Activated naive CD8-positive, alpha-beta T cell treated with anti-CD3 and anti-CD28 coated beads, Interleukin-2, amount 10 ng/mL, durations not matched to agents 7 days and 5 days (primary cell): ENCODE measurements around the gene ZBTB38. TPM values are rescaled to one million over a fixed set of nuclear protein-coding genes. Genes with fewer than 3 reads are reported as not detected.

Experiments
- ATAC-seq: fragments of 150-1000 bp; cut with Tn5 transposase; one replicate; pipeline ENCODE4 v1.10.0; 2021; ENCODE audit warnings: low read depth, moderate library complexity
- POLR2A ChIA-PET: fragments of 350-600 bp; sonication (Branson Sonifier 250); formaldehyde crosslinking; loops from one replicate; lab custom pipeline; 2021; ENCODE audit warnings: antibody characterized with exemption; lab: Charles Lee
- DNase-seq: peaks from one replicate; pipeline ENCODE4 v3.0.0; 2021
- H3K27ac Mint-ChIP-seq: one replicate; pipeline ENCODE4 v1.8.0; 2022; ENCODE audit warnings: mild to moderate bottlenecking, mixed read lengths
- H3K27me3 Mint-ChIP-seq: one replicate; pipeline ENCODE4 v1.8.0; 2022; ENCODE audit warnings: mild to moderate bottlenecking, moderate library complexity, mixed read lengths
- H3K36me3 Mint-ChIP-seq: one replicate; pipeline ENCODE4 v1.8.0; 2021; ENCODE audit warnings: mild to moderate bottlenecking, mixed read lengths
- H3K4me1 Mint-ChIP-seq: one replicate; pipeline ENCODE4 v1.8.0; 2021; ENCODE audit warnings: mixed read lengths
- H3K4me3 Mint-ChIP-seq: one replicate; pipeline ENCODE4 v1.8.0; 2022; ENCODE audit warnings: mild to moderate bottlenecking, moderate library complexity, mixed read lengths
- H3K9me3 Mint-ChIP-seq: one replicate; pipeline ENCODE4 v1.8.0; 2021; ENCODE audit warnings: mixed read lengths
- total RNA-seq, 2 experiments: library from RNA; stranded (reverse); gene quantifications; one replicate each; pipeline ENCODE4 v1.2.3, GENCODE V29; 2021

ZBTB38 gene
- total RNA-seq, 2 experiments from 2014 or later = 50.1 to 55.1 TPM

DNA sequence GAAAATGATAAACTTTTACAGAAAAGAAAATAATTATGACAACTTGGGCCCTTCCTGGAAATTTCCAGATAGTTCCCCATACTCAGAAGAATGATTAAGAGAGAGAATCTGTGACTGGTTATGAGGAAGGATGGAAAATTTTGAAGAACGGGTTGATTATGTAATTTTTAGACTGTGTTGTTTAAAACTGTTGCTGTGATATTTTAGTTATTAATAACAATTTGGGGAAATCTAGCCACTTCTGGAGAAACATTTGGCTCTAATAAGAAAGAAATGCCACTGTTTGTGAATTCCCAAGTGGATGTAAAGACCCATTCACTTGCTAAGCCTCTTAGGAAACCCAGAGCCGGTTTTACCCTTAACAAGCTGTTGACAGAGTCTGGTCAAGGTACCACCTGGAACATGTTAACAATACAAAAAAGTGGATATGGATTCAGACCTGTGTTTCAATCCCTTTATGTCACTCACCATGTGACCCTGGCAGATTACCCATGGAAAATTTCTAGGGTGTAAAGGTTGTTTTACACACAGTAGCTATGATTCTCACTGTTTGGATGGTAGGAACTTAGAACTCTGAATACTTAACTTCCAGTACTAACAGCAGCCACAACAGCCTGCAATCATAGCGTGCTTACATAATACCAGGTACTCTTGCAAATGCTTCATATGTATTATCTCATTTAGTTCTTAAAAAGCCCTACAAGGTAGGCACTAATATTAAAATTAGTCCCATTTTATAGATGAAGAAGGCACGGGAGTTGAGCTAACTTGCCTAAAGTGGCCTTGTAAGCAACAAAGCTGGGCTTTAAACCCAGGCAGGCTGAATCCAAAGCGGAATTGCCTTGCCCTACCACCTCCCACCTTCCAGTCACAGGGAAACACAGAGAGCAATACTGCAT, 32.0 kb downstream of the ZBTB38 start:
- H3K27ac Mint-ChIP-seq = no peak overlapping the region
- H3K36me3 Mint-ChIP-seq = peaks cover 9% of the 10 kb centered on the region
- no peaks in the 10 kb centered on the region for H3K27me3 Mint-ChIP-seq
- peaks cover 3% of the 10 kb centered on the region for H3K9me3 Mint-ChIP-seq
- peaks cover 12% of the 10 kb centered on the region for H3K4me1 Mint-ChIP-seq
- POLR2A ChIA-PET = interaction anchor here (1.9 kb wide), 1 partner anchor 11 kb away, joined by 16 read pairs; no protein-coding TSS in a partner anchor
- no peak for ATAC-seq
- H3K4me3 Mint-ChIP-seq = no peak overlapping the region
- DNase-seq = no peak

DNA sequence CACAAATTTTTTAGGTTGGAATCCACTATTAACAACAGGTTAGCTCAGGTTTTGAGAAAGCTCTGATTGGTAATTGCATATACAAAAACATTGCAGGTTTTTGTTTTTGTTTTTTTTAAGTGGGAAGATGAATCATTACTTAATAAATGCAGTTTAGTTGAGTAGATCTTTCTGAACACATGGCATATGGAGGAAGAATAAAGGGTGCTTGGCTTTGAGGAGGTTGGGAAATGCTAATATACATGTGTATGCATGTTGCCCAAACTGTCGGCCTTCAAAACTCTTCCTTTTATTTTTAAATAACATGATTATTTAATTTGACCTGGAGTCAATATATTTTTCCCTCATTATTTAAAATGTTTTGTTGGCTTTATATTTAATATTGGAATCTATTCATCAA, 32.8 kb downstream of the ZBTB38 start:
- H3K27me3 Mint-ChIP-seq = no peaks in the 10 kb centered on the region
- peaks cover 14% of the 10 kb centered on the region for H3K36me3 Mint-ChIP-seq
- ATAC-seq (no peak), DNase-seq (no peak)
- peaks cover 3% of the 10 kb centered on the region for H3K9me3 Mint-ChIP-seq
- H3K27ac Mint-ChIP-seq = no peak overlapping the region
- peak overlapping the region; percentile 34 for H3K4me3 Mint-ChIP-seq
- peaks cover 14% of the 10 kb centered on the region for H3K4me1 Mint-ChIP-seq
- POLR2A ChIA-PET = interaction anchor here (0.6 to 1.9 kb wide), 2 partner anchors 11 to 87 kb away, joined by 4 to 16 read pairs; no protein-coding TSS in a partner anchor

DNA sequence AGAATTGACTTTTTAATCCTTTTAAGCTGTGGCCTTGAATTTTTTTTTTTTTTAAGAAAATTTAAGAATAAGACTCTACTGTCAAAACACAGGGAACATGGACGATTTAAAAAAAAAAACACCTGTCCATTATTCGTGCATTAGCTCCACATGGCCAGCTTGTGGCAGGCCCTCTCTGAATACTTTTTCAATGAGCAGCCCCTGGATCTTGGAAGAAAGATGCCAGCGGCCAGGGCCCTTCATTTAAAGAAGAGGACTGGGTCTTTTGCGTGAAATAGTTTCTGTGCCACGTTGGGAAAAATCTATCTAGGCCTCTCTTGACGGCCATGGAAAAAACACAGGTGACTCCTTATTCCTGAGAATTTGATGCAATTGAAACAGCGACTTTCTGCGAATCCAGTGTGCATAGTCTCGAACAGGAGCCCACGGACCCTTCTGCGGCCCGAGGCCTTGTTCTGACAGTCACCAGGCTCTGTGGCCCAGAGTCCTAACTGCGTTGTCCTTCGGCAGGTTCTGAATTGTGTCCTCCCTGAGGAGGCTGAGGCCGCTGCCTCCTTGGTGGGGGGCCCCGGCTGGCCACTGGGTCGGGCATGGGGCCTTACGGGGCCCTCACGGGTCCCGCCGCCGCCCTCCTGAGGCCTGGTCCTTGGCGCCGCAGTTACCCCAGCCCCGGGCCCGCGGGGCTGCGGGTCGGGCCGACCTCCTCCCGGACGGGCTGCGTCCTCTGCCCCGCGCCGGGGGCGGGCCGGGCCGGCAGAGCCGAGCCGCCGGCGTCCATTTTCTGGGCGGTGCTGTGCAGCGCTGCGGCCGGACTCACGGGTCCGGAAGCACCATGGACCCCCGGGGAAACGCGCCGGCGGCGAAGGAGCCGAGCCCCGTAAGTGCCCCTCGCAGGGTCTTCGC, 33.5 kb downstream of the ZBTB38 start:
- Mint-ChIP-seq H3K9me3 (no peaks in the 10 kb centered on the region), H3K4me1 (peaks cover 14% of the 10 kb centered on the region), H3K4me3 (peak overlapping the region; percentile 71), H3K36me3 (peaks cover 20% of the 10 kb centered on the region), H3K27me3 (no peaks in the 10 kb centered on the region), H3K27ac (peak overlapping the region; percentile 74)
- POLR2A ChIA-PET = interaction anchor here (0.6 to 2.5 kb wide), 4 partner anchors 9 to 86 kb away, joined by 4 to 22 read pairs (median 10); no protein-coding TSS in a partner anchor
- peak; percentile 77 for DNase-seq
- ATAC-seq = peak; percentile 87

- DNase-seq (peak; percentile 71), ATAC-seq (peak; percentile 72)
- peaks cover 23% of the 10 kb centered on the region for H3K36me3 Mint-ChIP-seq
- H3K27ac Mint-ChIP-seq = peak overlapping the region; percentile 73
- H3K27me3 Mint-ChIP-seq = no peaks in the 10 kb centered on the region
- H3K4me3 Mint-ChIP-seq = peak overlapping the region; percentile 86
- POLR2A ChIA-PET = interaction anchor here (0.6 to 2.5 kb wide), 4 partner anchors 8 to 328 kb away, joined by 3 to 22 read pairs (median 4); no protein-coding TSS in a partner anchor
- H3K9me3 Mint-ChIP-seq = no peaks in the 10 kb centered on the region
- H3K4me1 Mint-ChIP-seq = peaks cover 14% of the 10 kb centered on the region
These were observed 34.3 kb downstream of the ZBTB38 start for GRCh38 chr3:141402476-141403171.

DNA sequence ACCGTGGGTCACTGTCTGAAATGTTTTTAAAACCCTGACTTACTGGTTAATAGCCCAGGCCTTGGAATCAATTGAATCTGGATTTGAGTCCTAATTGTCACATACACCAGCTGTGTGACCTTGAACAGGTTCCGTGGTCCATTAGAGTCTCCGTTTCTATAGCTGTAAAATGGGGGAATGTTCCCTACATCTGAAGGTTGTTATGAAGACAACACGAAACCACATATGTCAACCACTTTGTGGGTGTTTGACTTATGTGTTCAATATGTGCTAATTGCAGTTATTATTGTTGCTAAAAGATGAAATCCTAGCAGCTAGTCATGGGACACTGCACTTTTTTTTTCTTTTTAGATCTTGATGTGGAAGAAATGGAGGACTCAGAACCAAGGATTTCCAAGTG, 35.3 kb downstream of the ZBTB38 start:
- Mint-ChIP-seq H3K4me3 (peak overlapping the region; percentile 14), H3K27ac (no peak overlapping the region), H3K36me3 (peaks cover 28% of the 10 kb centered on the region), H3K9me3 (no peaks in the 10 kb centered on the region), H3K27me3 (no peaks in the 10 kb centered on the region), H3K4me1 (peaks cover 14% of the 10 kb centered on the region)
- ATAC-seq (no peak), DNase-seq (no peak)
- POLR2A ChIA-PET = interaction anchor here (0.6 to 2.5 kb wide), 3 partner anchors 9 to 32 kb away, joined by 3 to 22 read pairs (median 4); no protein-coding TSS in a partner anchor

DNA sequence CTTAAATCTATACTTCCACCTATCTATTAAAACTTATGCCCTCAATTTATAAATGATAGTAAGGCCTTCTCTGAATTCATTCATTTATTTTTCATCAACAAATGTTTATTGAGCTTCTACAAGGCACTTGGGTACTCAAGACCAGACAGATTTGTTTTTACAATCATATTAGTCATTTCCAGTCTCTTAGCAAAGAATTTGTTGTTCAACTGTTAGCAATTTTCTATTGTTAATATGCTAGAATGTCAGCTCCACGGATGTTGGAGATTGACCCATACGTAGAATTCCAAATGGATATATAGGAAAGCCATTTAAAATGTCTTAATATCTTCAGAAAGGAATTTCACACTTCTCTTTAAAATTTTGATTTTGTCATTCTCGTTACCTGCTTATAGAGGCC, 36.7 kb downstream of the ZBTB38 start:
- no peak overlapping the region for H3K27ac Mint-ChIP-seq

GRCh38 chr3:141405591-141405990, 37.3 kb downstream of the ZBTB38 start:
- no peak overlapping the region for H3K27ac Mint-ChIP-seq

More for the DNA sequence above, 36.7 kb downstream of the ZBTB38 start:
- no peaks in the 10 kb centered on the region for H3K9me3 Mint-ChIP-seq
- peaks cover 18% of the 10 kb centered on the region for H3K4me1 Mint-ChIP-seq
- ATAC-seq = no peak
- H3K4me3 Mint-ChIP-seq = no peak overlapping the region
- H3K36me3 Mint-ChIP-seq = peaks cover 31% of the 10 kb centered on the region
- DNase-seq = no peak
- no peaks in the 10 kb centered on the region for H3K27me3 Mint-ChIP-seq
- POLR2A ChIA-PET = interaction anchor here (1.5 kb wide), 1 partner anchor 93 kb away, joined by 3 read pairs; no protein-coding TSS in a partner anchor

DNA sequence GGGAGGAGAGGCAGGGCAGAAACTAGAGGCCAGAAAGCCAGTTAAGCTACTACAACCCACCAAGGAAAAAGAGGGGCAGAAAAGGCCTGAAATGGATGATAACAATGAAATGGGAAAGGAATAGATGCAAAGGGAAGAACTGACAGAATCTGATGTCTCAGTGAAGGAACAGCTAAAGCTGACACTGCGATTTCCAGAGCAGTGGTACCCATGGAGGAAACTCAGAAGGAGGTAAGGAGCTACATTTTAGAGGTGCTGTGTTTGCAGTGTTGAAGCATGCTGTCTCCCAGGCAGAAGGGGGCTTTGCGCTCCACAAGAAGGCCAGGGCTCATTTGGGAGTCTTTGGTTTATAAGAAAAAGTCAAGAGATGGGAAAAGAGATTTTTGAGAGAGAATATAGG, 38.0 kb downstream of the ZBTB38 start:
- Mint-ChIP-seq H3K27me3 (no peaks in the 10 kb centered on the region), H3K36me3 (peaks cover 31% of the 10 kb centered on the region), H3K9me3 (no peaks in the 10 kb centered on the region), H3K4me3 (no peak overlapping the region), H3K4me1 (peaks cover 28% of the 10 kb centered on the region), H3K27ac (no peak overlapping the region)
- POLR2A ChIA-PET = no interaction called here
- DNase-seq = no peak
- ATAC-seq = no peak

More at GRCh38 chr3:141405591-141405990, 37.3 kb downstream of the ZBTB38 start:
- POLR2A ChIA-PET = interaction anchor here (1.5 kb wide), 1 partner anchor 94 kb away, joined by 3 read pairs; no protein-coding TSS in a partner anchor
- Mint-ChIP-seq H3K4me3 (no peak overlapping the region), H3K27me3 (no peaks in the 10 kb centered on the region), H3K9me3 (no peaks in the 10 kb centered on the region), H3K36me3 (peaks cover 31% of the 10 kb centered on the region), H3K4me1 (peaks cover 23% of the 10 kb centered on the region)
- DNase-seq (no peak), ATAC-seq (no peak)

DNA sequence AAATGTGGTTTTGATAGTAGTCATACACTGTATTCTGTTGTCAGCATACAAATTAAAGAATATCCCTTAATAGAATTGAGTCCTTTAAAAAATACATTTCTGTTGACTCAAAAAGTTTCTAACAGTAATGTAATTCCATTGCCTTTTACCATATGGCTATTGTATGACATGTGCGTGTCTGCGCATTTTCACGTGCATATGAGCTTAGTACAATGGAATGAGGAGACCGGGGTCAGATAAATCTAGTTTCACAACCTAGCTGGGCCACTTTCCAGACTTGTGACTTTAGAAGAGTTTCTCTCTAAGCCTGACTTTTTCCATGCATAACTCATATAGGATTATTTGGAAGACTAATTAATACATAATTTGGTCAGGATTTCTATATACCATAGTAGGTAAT, 38.7 kb downstream of the ZBTB38 start:
- no peaks in the 10 kb centered on the region for H3K9me3 Mint-ChIP-seq
- no peak overlapping the region for H3K4me3 Mint-ChIP-seq
- POLR2A ChIA-PET = interaction anchor here (0.6 kb wide), 1 partner anchor 35 kb away, joined by 3 read pairs; no protein-coding TSS in a partner anchor
- ATAC-seq = no peak
- no peaks in the 10 kb centered on the region for H3K27me3 Mint-ChIP-seq
- H3K27ac Mint-ChIP-seq = no peak overlapping the region
- peaks cover 31% of the 10 kb centered on the region for H3K36me3 Mint-ChIP-seq
- DNase-seq = no peak
- H3K4me1 Mint-ChIP-seq = peaks cover 34% of the 10 kb centered on the region

GRCh38 chr3:141407825-141408224, 39.5 kb downstream of the ZBTB38 start:
- no peak overlapping the region for H3K27ac Mint-ChIP-seq
- no peak for ATAC-seq
- DNase-seq = no peak
- no peaks in the 10 kb centered on the region for H3K9me3 Mint-ChIP-seq
- H3K4me3 Mint-ChIP-seq = no peak overlapping the region
- POLR2A ChIA-PET = no interaction called here
- peaks cover 40% of the 10 kb centered on the region for H3K4me1 Mint-ChIP-seq
- H3K36me3 Mint-ChIP-seq = peaks cover 31% of the 10 kb centered on the region
- H3K27me3 Mint-ChIP-seq = no peaks in the 10 kb centered on the region

DNA sequence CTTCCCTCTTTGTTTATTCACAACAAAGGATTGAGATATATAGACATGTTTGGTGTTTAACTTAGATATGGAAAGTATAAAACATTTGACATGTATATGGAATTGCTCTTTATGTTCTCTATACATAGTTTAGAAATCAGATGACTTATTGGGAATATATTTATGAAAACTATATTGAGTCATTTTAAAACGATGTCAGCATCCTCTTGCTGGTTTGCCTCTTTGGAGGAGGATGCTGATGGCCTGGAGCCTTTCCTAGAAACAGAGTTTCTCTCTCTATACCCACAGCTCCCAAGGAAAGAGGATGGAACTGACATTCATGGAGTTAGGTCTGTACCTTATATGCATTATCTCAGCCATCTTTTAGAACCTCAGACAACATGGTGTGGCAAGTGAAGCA, 40.3 kb downstream of the ZBTB38 start:
- Mint-ChIP-seq H3K36me3 (peaks cover 33% of the 10 kb centered on the region), H3K4me1 (peaks cover 42% of the 10 kb centered on the region), H3K9me3 (no peaks in the 10 kb centered on the region), H3K4me3 (no peak overlapping the region), H3K27me3 (no peaks in the 10 kb centered on the region), H3K27ac (no peak overlapping the region)
- DNase-seq = no peak
- no peak for ATAC-seq
- POLR2A ChIA-PET = no interaction called here

GRCh38 chr3:141409940-141410241, 41.6 kb downstream of the ZBTB38 start:
- ATAC-seq (no peak), DNase-seq (no peak)
- peak overlapping the region; percentile 99 for H3K27ac Mint-ChIP-seq
- H3K27me3 Mint-ChIP-seq = no peaks in the 10 kb centered on the region
- H3K36me3 Mint-ChIP-seq = peaks cover 34% of the 10 kb centered on the region
- peak overlapping the region; percentile 33 for H3K4me3 Mint-ChIP-seq
- no peaks in the 10 kb centered on the region for H3K9me3 Mint-ChIP-seq
- POLR2A ChIA-PET = interaction anchor here (1.2 to 3.5 kb wide), 4 partner anchors 7 to 98 kb away, joined by 3 to 16 read pairs (median 6); no protein-coding TSS in a partner anchor
- peaks cover 50% of the 10 kb centered on the region for H3K4me1 Mint-ChIP-seq
